HG02763 (cell line): Measurements from ENCODE around the gene BABAM2.
"Not testable (repeated sequence)": the region's sequence is repeated elsewhere in the genome, so short reads cannot be mapped to it uniquely, and the experiment has no call there.

Experiments used
- ATAC-seq: cut with Tn5 transposase; IDR thresholded peaks from one replicate; pipeline ENCODE4 v1.9.1; 2021; ENCODE audit warnings: mild to moderate bottlenecking, moderate library complexity; ENCODE audit not compliant: unreplicated experiment

BABAM2 gene

GRCh38 chr2:28227498-28227897 lies 337.0 kb downstream of the BABAM2 start:
- ATAC-seq, result no peak

DNA sequence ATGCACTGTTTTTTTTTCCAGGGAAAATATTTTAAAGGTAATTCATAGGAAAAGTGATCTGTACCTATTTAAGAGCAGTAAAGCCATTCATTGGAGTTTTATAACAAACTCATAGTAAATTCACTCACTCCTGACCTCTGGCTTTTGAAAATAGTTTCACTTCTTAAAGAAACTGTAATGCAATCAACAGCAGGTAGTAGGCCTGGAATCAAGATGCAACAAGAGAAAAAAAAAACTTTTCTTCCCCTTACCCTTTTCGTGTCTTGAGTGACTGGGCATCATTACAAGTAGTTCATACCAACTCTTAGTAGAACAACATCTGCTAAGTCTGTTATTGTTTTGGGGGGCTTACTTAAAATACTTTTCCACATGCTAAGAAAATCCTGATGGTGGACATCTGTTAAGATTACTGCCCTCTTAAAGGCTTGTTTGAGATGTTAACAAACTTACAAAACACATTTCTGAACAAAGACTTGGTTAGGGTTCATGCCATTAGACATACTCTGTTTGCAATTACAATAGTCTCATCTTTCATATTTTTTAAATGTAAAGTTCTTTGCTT lies 338.0 kb downstream of the BABAM2 start:
- ATAC-seq, result no peak

GRCh38 chr2:28231110-28231631 lies 340.6 kb downstream of the BABAM2 start:
- no peak for ATAC-seq

DNA sequence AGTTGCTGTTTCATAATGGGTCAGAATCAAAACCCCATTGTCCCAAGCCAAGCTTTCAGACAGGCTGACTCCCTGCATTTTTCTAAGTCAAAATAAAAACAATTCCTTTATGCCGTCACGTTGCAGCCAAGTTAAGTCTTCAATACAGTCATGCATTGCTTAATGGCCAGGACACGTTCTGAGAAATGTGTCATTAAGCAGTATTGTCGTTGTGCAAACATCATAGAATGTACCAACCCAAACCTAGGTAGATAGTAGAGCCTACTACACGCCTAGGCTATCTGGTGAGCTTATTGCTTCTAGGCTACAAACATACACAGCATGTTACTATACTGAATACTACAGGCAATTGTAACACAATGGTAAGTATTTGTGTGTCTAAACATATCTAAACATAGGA lies 341.8 kb downstream of the BABAM2 start:
- ATAC-seq, result no peak

DNA sequence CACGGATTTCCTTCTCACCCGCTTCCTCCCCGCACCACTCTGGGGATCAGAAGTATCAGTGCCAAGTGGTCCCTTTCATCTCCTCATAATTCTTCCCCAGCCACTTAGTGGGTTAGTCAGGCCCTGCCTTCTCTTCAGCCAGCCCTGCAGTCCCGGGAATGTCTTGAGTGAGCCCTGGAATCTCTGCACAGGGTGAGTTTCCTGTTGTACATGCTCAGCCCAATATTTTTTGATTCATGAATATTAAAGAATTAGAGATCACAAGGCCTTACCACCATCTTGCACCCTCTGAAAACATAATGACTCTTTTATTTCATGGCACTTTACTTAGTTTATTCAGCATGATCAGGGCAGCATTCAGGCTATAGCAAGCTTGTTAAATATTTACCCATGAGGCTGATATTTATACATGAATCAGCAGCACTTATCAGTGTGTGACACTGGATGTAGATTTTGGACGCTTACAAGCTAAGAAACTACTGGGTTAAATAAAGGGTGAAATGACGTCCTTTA lies 342.7 kb downstream of the BABAM2 start:
- ATAC-seq, result no peak

- no peak for ATAC-seq
Observed at GRCh38 chr2:28234807-28235206, 344.3 kb downstream of the BABAM2 start.

DNA sequence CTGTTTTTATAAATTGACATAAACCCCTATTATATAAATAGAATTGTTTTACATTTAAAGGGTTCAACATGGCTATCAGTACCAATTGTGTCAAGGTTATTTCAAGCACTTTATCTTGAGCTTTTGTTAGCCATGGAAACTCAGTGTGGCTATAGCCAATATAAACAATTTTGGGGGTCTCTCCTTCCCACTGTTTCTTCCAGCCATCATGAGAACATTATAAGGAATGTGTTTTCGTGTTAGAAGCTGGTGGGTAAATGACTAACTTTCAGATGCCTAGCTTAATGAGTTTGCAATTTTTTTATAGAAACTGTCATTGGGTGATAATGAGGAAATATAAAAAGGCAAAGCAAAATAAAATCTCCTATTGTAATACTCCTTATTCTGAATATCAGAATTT lies 348.7 kb downstream of the BABAM2 start:
- ATAC-seq, result no peak

DNA sequence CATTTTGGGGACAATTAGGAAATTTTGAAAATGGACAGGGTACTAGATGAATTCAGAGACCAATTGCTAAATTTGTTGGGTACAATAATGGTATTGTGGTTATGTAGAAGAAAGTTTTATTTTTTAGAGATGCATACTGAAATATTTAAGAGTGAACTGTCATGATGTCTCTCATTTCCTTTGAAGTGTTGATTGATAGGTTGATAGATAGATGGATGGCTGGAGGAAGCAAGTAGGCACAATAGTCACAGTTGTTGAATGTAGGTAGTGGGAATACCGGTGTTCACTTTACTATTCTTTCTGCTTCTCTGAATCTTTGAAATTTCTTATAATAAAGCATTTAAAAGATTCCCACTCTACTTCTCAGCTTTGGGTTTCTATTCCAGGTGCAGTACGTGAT lies 350.4 kb downstream of the BABAM2 start:
- ATAC-seq, result no peak

DNA sequence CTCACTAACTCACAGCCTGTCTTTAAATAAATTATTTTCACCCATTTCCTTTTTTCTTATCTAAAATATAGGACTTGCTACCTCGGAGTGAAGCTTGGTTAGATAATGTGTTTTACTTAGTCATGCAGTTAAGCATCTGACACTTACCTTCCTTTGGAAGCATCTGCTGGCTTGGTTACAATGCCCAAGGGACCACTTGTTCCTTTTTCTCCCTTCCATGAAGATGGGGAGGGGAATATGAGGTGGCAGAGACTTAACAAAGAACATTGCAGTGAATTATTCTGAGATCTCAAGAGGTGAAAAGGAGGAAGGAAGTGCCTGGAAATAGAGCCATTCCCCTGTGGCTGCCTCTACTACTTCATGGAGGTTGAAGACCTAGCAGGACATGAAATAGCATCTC lies 356.8 kb downstream of the BABAM2 start:
- no peak for ATAC-seq

GRCh38 chr2:28247734-28248133 lies 357.2 kb downstream of the BABAM2 start:
- no peak for ATAC-seq

DNA sequence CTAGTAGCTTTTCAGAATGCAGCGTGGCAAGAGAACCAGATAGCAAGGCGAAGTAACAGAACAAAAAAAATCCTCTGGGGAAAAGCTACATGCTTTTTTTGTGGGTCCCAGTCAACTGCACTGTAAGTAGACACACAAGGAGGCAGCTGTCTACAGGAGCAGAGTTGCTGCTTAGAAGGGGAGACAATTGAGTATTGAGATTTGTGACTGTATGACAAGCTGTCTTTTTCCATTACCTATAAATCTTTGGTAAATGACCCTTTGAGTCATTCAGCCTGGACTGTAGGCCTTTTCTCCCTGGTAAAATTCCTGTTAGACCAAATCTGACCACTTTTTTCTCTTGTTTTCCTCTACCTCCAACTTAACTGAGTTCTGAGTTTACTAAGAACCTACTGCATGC lies 358.0 kb downstream of the BABAM2 start:
- ATAC-seq, result no peak

- ATAC-seq, result no peak
Observed at GRCh38 chr2:28250006-28250405, 359.5 kb downstream of the BABAM2 start.

DNA sequence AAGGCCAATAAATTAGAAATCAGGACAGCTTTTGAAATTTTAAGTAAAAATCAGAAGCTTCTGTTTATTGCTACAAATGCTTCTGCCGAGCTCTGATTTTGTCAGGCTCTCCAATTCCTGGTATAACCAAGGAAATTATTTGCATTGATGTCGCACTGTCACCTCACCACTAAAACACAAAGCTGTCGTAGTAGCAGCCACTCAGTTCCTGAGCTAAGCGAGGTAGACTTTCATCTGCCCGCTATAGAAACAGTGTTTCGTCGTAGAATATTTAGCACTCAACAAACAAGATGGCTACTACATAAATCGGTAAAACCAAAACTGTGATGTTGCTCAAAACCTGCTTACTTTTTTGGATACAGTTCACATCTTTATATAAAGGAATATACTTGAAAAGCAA lies 360.8 kb downstream of the BABAM2 start:
- ATAC-seq, result no peak

DNA sequence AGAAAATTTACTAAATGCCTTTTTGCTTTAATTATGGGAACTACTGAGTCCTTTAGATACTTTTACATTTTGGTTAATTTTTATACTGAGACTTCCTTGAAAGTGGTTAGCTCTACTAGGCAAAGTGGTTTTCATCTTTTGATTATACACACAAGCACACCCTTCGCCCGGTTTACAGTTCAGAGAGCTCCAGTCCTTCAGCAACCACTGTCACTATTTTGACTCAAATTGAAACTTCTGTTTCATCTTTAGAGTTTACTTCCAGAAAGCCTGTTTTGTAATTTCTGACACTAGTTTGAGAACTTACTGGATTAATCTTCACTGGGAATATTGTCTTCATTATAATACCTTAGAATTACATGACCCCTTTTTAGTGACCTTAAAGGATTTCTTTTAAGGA lies 361.8 kb downstream of the BABAM2 start:
- peak; percentile 82 for ATAC-seq

DNA sequence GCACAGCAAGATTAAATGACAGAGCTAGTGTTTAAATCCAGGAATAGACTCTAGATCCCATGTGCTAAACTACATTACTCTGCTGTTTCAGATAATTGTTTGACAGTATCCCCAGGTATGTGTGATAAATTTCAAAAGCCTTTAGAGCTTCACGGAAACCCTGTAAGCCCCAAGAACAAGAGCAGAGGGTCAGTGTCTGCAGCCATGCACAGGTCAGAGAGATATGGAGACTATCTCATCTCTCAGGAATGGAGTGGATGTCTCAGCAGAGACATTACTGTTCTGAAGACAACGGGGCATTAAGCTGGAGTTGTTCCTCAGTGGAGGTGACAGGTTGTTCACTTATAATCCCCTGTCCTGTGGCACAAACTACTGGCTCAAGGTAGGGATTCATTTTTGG lies 363.0 kb downstream of the BABAM2 start:
- ATAC-seq, result no peak

- not testable (repeated sequence) for ATAC-seq
Observed at GRCh38 chr2:28255231-28255630, 364.7 kb downstream of the BABAM2 start.

GRCh38 chr2:28257182-28257581 lies 366.7 kb downstream of the BABAM2 start:
- no peak for ATAC-seq

DNA sequence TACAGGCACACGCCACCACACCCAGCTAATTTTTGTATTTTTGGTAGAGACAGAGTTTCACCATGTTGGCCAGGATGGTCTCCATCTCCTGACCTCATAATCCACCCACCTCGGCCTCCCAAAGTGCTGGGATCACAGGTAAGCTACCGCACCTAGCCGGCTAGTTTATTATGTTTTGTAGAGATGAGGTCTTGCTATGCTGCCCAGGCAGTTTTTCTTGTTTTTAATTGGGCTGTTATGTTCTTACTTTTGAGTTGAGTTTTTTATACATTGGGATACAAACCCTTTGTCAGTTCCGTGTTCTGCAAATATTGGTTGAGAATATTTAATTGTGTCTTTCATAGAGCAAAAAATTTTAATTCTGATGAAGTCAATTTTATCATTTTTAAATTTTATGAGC lies 368.7 kb downstream of the BABAM2 start:
- ATAC-seq, result not testable (repeated sequence)

DNA sequence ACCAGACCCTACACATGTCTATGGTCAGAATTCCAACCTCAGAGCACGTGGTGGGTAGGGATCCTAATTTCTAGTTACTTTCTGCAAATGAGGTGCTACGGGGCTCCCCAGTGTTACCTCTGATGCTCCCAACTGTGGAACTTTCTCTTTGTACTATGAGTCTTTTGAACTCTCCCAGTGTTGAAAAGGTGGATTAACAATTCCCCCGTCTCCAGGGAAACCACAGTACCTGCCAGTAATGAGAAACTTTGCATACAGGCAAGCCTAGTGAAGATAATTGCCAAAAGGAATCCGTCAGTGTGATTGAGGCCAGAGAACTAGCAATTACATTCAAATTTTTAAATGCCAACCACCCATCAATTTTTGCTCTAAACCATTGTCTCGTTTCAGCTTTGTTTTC lies 373.2 kb downstream of the BABAM2 start:
- no peak for ATAC-seq

DNA sequence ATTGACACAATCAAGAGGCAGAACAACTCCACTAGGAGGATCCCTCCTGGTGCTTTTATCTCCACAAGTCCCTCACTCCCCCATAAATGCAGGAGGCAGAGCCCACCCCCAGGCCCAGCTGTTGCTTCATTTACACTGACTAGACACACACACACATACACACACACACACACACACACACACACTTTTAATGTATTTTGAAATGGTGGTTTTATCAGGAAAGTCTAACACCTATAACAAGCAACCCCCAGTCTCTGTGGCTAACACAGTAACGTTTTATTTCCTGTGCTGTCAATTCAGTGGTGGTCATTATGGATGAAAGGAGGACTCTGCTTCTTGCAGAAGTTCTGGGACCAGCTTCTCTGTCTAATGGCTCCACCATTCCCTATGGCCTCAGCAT lies 376.8 kb downstream of the BABAM2 start:
- ATAC-seq, result no peak

DNA sequence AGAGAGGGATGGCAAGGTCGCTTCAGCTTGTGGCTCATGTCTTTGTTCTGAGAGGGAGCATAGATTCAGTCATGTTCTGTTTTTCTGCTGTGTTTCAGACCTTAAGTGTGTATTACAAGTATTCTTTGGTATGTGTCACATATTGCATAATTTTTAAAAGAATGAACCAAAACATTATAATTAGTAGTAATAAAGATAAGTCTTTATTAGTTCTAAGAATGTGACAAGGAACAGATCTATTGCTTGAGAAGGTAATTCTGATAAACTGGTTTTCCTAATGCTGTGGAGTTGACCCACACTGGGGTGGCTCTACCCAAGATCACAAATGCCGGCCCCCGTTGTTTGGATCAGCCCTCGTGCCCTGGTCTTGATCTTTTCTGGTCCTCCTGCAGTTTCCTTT lies 377.9 kb downstream of the BABAM2 start:
- no peak for ATAC-seq

DNA sequence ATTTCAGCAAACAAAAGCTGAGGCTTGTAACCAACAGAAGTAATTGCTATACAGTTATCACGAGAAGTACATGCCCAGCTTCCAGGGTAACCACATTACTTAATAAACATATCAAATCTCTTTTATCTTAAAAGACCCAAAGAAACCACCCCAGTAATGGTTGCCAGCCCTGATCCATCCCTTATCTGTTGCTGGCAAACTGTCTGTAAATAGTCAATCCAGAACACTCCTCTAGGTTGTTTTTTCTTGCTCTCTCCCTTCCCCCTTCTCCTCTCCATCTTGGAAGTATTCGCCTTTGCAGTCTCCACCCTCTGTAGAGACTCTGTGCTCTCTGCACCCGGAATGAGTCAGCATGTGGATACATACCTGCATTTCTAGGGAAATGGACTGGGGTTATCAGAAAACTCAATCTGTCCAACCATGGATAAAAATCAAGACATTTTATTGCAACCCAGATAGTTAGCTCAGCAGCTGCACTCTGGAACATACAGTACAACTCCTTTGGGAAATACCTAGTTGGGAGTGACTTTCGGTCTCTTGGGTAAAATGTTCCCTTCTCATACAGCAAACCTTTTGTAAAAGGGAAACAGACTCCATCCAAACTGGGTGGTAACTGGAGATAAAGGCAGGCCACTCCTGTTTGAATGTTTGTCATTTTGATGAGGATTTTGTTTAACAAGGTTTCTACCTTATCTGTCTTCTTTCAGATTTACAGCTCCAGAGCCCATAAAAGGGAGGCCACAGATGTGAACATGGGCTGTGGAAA lies 378.7 kb downstream of the BABAM2 start:
- no peak for ATAC-seq
